PC-9 (cell line): ENCODE measurements around the gene LRIG1.

Experiments
- EZH2 ChIP-seq: fragments of 200-600 bp; sonication (generic); IDR thresholded peaks from 2 replicates; pipeline ENCODE4 v1.8.0; 2017; ENCODE audit warnings: antibody characterized with exemption, low read depth
- TF ChIP-seq, protein P1 (sequence below): fragments of 200-600 bp; sonication (generic); conservative IDR thresholded peaks from 2 replicates; pipeline ENCODE4 v1.6.1; 2017; ENCODE audit warnings: mixed run types, antibody characterized with exemption, mild to moderate bottlenecking, moderate library complexity

DNA sequence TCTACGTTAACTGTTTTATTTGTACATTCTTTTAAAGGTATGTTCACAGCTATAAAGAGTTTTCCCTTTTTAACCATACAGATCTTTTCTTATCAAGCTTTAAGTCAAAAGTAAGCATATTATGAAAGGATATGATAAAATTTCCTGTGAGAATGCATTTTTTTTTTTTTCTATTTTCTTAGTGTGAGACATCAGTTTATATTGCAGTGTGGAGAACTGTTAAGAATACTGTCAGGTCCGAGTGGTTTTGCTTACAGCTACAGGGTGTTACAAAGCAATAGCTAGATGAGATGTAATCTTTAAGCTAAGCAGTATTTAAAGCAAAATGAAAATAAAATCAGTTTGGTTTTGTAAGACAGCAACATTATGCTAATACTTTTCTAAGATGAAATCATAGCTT lies 146.8 kb downstream of the LRIG1 start:
- TF ChIP-seq, protein P1, sequence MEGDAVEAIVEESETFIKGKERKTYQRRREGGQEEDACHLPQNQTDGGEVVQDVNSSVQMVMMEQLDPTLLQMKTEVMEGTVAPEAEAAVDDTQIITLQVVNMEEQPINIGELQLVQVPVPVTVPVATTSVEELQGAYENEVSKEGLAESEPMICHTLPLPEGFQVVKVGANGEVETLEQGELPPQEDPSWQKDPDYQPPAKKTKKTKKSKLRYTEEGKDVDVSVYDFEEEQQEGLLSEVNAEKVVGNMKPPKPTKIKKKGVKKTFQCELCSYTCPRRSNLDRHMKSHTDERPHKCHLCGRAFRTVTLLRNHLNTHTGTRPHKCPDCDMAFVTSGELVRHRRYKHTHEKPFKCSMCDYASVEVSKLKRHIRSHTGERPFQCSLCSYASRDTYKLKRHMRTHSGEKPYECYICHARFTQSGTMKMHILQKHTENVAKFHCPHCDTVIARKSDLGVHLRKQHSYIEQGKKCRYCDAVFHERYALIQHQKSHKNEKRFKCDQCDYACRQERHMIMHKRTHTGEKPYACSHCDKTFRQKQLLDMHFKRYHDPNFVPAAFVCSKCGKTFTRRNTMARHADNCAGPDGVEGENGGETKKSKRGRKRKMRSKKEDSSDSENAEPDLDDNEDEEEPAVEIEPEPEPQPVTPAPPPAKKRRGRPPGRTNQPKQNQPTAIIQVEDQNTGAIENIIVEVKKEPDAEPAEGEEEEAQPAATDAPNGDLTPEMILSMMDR: no peak
- no peak for TF ChIP-seq EZH2
